ENCODE measurements around the gene OR8D2.

DNA sequence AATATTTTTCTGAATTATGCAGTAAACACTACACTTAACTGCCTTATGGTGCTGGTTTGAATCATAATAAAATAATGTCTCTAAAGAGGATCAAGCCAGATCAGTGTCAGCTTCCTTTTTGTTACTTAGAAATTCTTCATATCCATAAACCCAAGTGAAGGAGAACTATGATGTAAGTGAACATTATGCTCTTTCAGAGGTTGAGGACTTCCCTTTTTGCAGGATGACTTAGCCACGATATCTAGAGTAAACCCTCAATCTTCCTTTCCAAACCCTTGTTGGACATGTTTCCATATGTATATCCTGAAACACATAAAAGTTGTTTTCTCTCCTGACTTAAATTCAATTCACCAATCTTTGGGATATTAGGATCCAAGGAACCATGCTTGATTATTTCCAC is 25.3 kb downstream of the OR8D2 start:
- TF ChIP-seq, protein P1, sequence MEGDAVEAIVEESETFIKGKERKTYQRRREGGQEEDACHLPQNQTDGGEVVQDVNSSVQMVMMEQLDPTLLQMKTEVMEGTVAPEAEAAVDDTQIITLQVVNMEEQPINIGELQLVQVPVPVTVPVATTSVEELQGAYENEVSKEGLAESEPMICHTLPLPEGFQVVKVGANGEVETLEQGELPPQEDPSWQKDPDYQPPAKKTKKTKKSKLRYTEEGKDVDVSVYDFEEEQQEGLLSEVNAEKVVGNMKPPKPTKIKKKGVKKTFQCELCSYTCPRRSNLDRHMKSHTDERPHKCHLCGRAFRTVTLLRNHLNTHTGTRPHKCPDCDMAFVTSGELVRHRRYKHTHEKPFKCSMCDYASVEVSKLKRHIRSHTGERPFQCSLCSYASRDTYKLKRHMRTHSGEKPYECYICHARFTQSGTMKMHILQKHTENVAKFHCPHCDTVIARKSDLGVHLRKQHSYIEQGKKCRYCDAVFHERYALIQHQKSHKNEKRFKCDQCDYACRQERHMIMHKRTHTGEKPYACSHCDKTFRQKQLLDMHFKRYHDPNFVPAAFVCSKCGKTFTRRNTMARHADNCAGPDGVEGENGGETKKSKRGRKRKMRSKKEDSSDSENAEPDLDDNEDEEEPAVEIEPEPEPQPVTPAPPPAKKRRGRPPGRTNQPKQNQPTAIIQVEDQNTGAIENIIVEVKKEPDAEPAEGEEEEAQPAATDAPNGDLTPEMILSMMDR (conservative IDR thresholded peaks at IDR 0.05; ENCODE audit: low read depth, low read length) = no peak
- no peak for TF ChIP-seq EZH2 (IDR thresholded peaks at IDR 0.05; ENCODE audit: low read length, unreplicated experiment)
